Adrenal gland (tissue), 12 donors: ENCODE results near the gene ZCCHC17. TPM values are rescaled to one million over a fixed set of nuclear protein-coding genes. Genes with fewer than 3 reads are reported as not detected.

Source experiments
- DNase-seq, 7 donors: peaks; one replicate each; pipeline ENCODE4 v3.0.0-alpha.2; 2019 to 2020
- H3K27ac ChIP-seq, 5 donors: fragments of 200-600 bp; sonication (generic) in 4 of 5; 1 replicate in 3 of 5; 2 replicates in 2 of 5; pipeline versions ENCODE4 v1.5.1 to v1.8.0; 2016 to 2020; ENCODE audit warnings: mild to moderate bottlenecking in 1 of 5
- H3K27me3 ChIP-seq: fragments of 200-600 bp; 2 replicates; pipeline ENCODE4 v1.8.0; 2021
- H3K36me3 ChIP-seq, 2 donors: fragments of 200-600 bp; replicated peaks in 1 of 2; 1 replicate in 1 of 2; 2 replicates in 1 of 2; pipeline versions ENCODE4 v1.5.1 to v1.8.0; 2018 to 2022
- H3K4me1 ChIP-seq, 2 donors: fragments of 200-600 bp; replicated peaks in 1 of 2; 1 replicate in 1 of 2; 2 replicates in 1 of 2; pipeline versions ENCODE4 v1.5.1 to v1.8.0; 2018 to 2021
- H3K4me3 ChIP-seq, 4 donors: fragments of 200-600 bp; sonication (generic) in 3 of 4; one replicate each; pipeline ENCODE4 v1.5.1; 2016 to 2018
- H3K9me3 ChIP-seq, 3 donors: fragments of 200-600 bp; sonication (generic) in 1 of 3; replicated peaks in 1 of 3; 1 replicate in 2 of 3; 2 replicates in 1 of 3; pipeline versions ENCODE4 v1.5.1 to v1.8.0; 2016 to 2021
- CTCF ChIP-seq, 6 experiments: fragments of 450-650 bp in 4 of 6; fragments of 200-600 bp in 2 of 6; sonication (generic) in 1 of 6; IDR thresholded peaks; 1 replicate in 5 of 6; 2 replicates in 1 of 6; pipeline versions ENCODE4 v1.5.1 to v1.8.0; 2016 to 2021; ENCODE audit warnings: antibody characterized with exemption in 6 of 6, mild to moderate bottlenecking in 2 of 6, moderate library complexity in 1 of 6
- POLR2A ChIP-seq, 2 donors: fragments of 450-650 bp; IDR thresholded peaks; one replicate each; pipeline ENCODE4 v1.6.1; 2017; ENCODE audit warnings: antibody characterized with exemption in 2 of 2, mild to moderate bottlenecking in 2 of 2, moderate library complexity in 1 of 2
- WGBS, 4 donors: extraction: QIAGEN DNeasy Blood & Tissue Kit in 2 of 4; methylation state at CpG; one replicate each; pipeline versions ENCODE4 v1.1.5 to v1.1.7; 2013 to 2017; 5-methylcytosine and 5-hydroxymethylcytosine counted together
- intact Hi-C, 2 donors: fragments of 100-400 bp; cut with DNase I; formaldehyde crosslinking; loops; one replicate each; pipeline versions ENCODE4 v1.14.1 to v1.15.0; 2022 to 2023
- polyA plus RNA-seq, 3 donors: library from polyadenylated mRNA; stranded (reverse); fragments of 200-250 nt in 2 of 3; fragments of 350-450 nt in 1 of 3; fragmentation: Illumina TruSeq in 1 of 3; extraction: RNeasy Lipid Tissue Mini Kit (QIAGEN cat#74804) in 1 of 3; gene quantifications; one replicate each; pipeline ENCODE4 v1.2.3, GENCODE V29; 2013 to 2014
- total RNA-seq, 9 donors: library from RNA; depleted of rRNA in 4 of 9; stranded (reverse); fragments of >200 nt in 4 of 9; fragments of 120-200 nt in 1 of 9; fragmentation: NEBNext Ultra II Directional in 1 of 9; extraction: Animal tissue kit (Norgen Biotek cat#: 25700) in 1 of 9; gene quantifications; one replicate each; pipeline versions ENCODE4 v1.1.0 to v1.2.4, GENCODE V29; 2013 to 2023
- donor health status: healthy with polysubstance abuse.
- donor health status: Bipolar disorder and iron deficiency.
- donor health status: DM: yes; HTN: yes; CAD: no.
- donor health status: DM: no; HTN: no; CAD: no.
- donor health status: DM: no; HTN: no; CAD: no.
- donor health status: DM: yes; HTN: yes; CAD: no.

Gene ZCCHC17
- total and polyA plus RNA-seq, 12 donors = 20.9 to 62.1 (median 29.5) TPM

DNA sequence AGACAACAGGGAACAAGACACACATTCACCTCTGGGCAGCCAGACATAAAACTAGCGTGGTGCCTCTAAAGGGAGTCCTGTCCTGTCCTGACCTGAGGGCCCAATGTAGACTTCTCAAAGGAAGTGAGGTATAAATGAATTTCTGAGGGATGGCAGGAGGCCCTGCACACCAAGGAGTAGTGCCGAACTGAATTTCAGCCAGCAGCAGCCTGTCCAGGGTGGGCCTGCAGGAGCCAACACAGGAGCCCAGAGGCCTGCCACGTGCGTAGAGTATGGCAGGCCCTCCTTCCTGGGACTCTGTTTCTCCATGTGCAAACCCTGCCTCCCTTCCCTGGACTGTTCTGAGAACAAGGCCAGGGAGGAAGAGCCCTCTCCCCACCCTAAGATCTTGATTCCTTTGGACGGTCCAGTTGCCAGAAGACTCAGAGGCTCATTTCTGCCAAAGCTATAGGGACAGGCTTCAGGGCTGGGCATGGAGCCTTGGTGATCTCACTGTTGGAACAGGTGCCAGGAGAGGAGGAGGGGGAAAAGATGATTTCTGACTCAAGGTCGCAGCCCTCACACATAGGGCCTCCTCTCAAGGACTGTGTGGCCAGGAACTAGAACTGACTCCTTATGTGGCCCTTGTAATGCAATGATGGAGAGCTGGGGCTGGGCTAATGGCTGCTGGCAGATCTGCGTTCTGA lies 77.8 kb downstream of the ZCCHC17 start:
- Histone ChIP-seq H3K36me3 (no peaks in the 10 kb centered on the region), H3K4me1 (peaks cover 45 to 54% of the 10 kb centered on the region in 2 donors), H3K27ac (peak overlapping the region; percentile 75 to 93 (median 86)), H3K9me3 (no peaks in the 10 kb centered on the region), H3K27me3 (no peaks in the 10 kb centered on the region), H3K4me3 (no peak overlapping the region)
- intact Hi-C loops = no loop called here
- peak; percentile 82 to 91 (median 88) for DNase-seq
- peak in 1 of 2 donors; percentile 39 for TF ChIP-seq POLR2A (IDR thresholded peaks at IDR 0.05)
- no peak for TF ChIP-seq CTCF (IDR thresholded peaks at IDR 0.05)
- 54 to 65% (median 60%) methylated on average over 5 to 7 of the region's 7 CpGs for WGBS, 4 donors

DNA sequence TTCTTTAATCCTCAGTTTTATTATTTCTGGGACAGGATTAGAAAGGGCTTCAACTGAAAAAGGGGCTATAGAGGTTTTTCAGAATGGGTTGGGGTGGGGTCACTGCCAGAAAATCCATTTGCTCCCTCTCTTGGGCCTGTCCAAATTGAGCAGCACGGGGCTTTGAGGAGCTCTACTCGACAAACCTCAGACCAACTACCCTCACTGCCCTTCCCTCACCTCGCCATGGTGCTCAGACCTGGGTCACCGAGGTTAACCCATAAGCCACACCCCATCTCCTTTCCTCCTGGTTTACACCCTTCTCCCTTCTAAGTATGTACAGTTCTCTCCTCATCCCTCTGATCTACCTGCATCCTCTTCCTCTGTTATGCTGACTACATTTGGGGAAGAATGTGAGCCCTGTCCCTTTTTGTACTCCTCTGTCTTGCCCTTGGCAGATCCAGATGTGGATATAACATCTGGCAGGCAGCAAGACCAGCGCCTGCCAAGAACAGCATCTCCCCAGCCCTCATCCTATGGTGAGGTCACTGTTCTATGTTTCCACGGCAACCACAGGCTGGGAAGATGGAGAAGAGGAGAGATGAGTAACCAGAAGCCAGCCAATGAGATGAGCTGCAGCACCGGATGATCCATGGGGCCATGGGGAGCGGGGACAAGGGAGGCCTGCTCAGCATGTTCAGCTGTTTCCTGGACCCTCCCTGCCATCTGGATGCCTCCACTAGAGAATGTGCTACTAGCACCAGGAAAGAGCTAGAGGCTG lies 79.7 kb downstream of the ZCCHC17 start:
- peaks cover 38 to 41% of the 10 kb centered on the region in 2 donors for H3K4me1 ChIP-seq
- peak in 1 of 7 donors; percentile 77 for DNase-seq

DNA sequence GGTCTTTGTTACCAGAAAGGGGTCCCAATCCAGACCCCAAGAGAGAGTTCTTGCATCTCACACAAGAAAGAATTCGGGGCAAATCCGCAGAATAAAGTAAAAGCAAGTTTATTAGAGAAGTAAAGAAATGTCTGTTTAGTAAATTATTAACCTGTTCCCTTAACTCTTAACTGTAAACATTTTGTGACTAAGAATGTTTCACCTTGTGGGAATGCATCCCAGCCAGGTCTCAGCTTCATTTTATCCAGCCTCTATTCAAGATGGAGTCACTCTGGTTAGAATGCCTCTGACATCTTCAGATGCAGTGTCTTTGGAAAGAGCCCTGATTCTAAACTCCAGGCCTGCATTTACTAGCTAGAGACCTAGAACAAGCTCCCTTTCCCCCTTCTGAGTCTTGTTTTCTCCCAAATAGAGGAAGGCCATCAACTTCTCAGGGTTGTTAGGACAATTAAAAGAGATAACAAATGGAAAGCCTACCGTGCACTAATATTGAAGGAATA lies 80.6 kb downstream of the ZCCHC17 start:
- no peak for DNase-seq
- peaks cover 40 to 41% of the 10 kb centered on the region in 2 donors for H3K4me1 ChIP-seq
- intact Hi-C loops = no loop called here
- H3K27me3 ChIP-seq = no peaks in the 10 kb centered on the region
- 85 to 100% (median 90%) methylated on average over 3 of the region's 3 CpGs for WGBS, 4 donors
- H3K27ac ChIP-seq = no peak overlapping the region
- no peak overlapping the region for H3K4me3 ChIP-seq
- H3K36me3 ChIP-seq = no peaks in the 10 kb centered on the region
- TF ChIP-seq POLR2A (IDR thresholded peaks at IDR 0.05) (no peak), CTCF (IDR thresholded peaks at IDR 0.05) (no peak)
- no peaks in the 10 kb centered on the region for H3K9me3 ChIP-seq

More for the DNA sequence above, 79.7 kb downstream of the ZCCHC17 start:
- H3K36me3 ChIP-seq = no peaks in the 10 kb centered on the region
- H3K27ac ChIP-seq = no peak overlapping the region
- TF ChIP-seq POLR2A (IDR thresholded peaks at IDR 0.05) (no peak), CTCF (IDR thresholded peaks at IDR 0.05) (no peak)
- 77 to 82% (median 79%) methylated on average over 5 to 8 of the region's 8 CpGs for WGBS, 4 donors
- H3K27me3 ChIP-seq = no peaks in the 10 kb centered on the region
- H3K4me3 ChIP-seq = no peak overlapping the region
- intact Hi-C loops = no loop called here
- H3K9me3 ChIP-seq = no peaks in the 10 kb centered on the region

GRCh38 chr1:31378001-31378400 lies 81.2 kb downstream of the ZCCHC17 start:
- H3K36me3 ChIP-seq = no peaks in the 10 kb centered on the region
- no peak overlapping the region for H3K4me3 ChIP-seq
- no peaks in the 10 kb centered on the region for H3K27me3 ChIP-seq
- H3K27ac ChIP-seq = no peak overlapping the region
- H3K4me1 ChIP-seq = peaks cover 35 to 38% of the 10 kb centered on the region in 2 donors
- TF ChIP-seq POLR2A (IDR thresholded peaks at IDR 0.05) (no peak), CTCF (IDR thresholded peaks at IDR 0.05) (no peak)
- no peaks in the 10 kb centered on the region for H3K9me3 ChIP-seq
- no peak for DNase-seq
- intact Hi-C loops = no loop called here
